ENCODE results near the gene RNF44.

Gene RNF44

GRCh38 chr5:176486189-176486757 is 50.9 kb downstream of the RNF44 start:
- no peak overlapping the region for H3K27ac ChIP-seq
- DNase-seq (ENCODE audit: low spot score), result no peak
- TF ChIP-seq CTCF (IDR thresholded peaks at IDR 0.05), result no peak
- no peak overlapping the region for H3K4me3 ChIP-seq

GRCh38 chr5:176485176-176485575 is 52.0 kb downstream of the RNF44 start:
- Histone ChIP-seq H3K4me3 (no peak overlapping the region), H3K27ac (no peak overlapping the region)
- no peak for TF ChIP-seq CTCF (IDR thresholded peaks at IDR 0.05)
- DNase-seq (ENCODE audit: low spot score), result no peak

GRCh38 chr5:176481711-176482110 is 55.5 kb downstream of the RNF44 start:
- DNase-seq (ENCODE audit: low spot score), result no peak
- Histone ChIP-seq H3K27ac (no peak overlapping the region), H3K4me3 (no peak overlapping the region)
- TF ChIP-seq CTCF (IDR thresholded peaks at IDR 0.05), result no peak

Measured in coronary artery (tissue), 2 donors.